Measurements from ENCODE around the gene HOXD11.

Gene HOXD11

DNA sequence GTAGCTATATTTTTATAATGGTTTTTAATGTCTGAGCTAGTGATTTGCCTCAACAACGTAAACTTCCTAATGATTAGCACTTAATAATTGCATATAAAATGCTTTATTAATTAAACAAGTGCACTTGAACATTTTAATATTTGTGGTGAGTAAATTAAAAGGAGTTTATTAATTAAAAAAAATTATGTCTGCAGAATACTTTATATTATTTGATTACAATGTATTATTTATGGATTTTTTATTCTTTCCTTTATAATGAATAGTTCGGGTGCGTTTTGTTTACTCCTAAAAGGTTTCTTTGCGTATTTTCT is 24.7 kb downstream of the HOXD11 start:
- no peak for DNase-seq (ENCODE audit: low read depth in 2 of 2)

- DNase-seq (ENCODE audit: low read depth in 2 of 2): no peak
These were observed 25.4 kb downstream of the HOXD11 start for GRCh38 chr2:176132205-176133171.

DNA sequence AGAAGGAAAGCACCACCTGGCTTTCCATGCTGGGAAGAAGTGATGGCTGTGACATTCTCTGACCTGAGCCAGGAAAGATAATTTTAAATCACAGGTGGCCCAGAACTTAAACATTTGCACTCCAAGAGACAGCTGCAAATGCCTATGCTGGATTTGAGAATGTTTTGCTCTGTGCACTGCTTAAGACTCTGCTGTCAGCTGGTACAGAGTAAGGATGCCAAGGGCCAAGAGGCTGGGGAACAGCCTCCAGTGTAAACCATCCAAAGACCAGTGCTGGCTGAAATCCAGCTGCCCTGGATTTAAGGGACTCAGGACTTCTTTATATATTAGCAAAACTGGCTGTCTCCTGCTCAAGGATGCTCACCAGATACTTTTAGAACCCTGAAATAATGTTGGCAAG is 26.3 kb downstream of the HOXD11 start:
- no peak for DNase-seq (ENCODE audit: low read depth in 2 of 2)

- no peak for DNase-seq (ENCODE audit: low read depth in 2 of 2)
These were observed 27.0 kb downstream of the HOXD11 start for GRCh38 chr2:176134035-176134434.

- no peak for DNase-seq (ENCODE audit: low read depth in 2 of 2)
These were observed 28.0 kb downstream of the HOXD11 start for GRCh38 chr2:176135035-176135440.

- no peak for DNase-seq (ENCODE audit: low read depth in 2 of 2)
These were observed 29.5 kb downstream of the HOXD11 start for GRCh38 chr2:176136374-176137251.

GRCh38 chr2:176137252-176137580 is 30.1 kb downstream of the HOXD11 start:
- no peak for DNase-seq (ENCODE audit: low read depth in 2 of 2)

DNA sequence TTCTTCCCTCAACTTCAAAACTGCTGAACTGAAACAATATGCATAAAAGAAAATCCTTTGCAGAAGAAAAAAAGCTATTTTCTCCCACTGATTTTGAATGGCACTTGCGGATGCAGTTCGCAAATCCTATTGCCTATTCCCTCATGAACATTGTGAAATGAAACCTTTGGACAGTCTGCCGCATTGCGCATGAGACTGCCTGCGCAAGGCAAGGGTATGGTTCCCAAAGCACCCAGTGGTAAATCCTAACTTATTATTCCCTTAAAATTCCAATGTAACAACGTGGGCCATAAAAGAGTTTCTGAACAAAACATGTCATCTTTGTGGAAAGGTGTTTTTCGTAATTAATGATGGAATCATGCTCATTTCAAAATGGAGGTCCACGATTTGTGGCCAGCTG is 30.8 kb downstream of the HOXD11 start:
- no peak for DNase-seq (ENCODE audit: low read depth in 2 of 2)

- no peak for DNase-seq (ENCODE audit: low read depth in 2 of 2)
These were observed 31.4 kb downstream of the HOXD11 start for GRCh38 chr2:176138526-176138922.

GRCh38 chr2:176138923-176139660 is 32.0 kb downstream of the HOXD11 start:
- DNase-seq (ENCODE audit: low read depth in 2 of 2): no peak

GRCh38 chr2:176139661-176140512 is 32.8 kb downstream of the HOXD11 start:
- no peak for DNase-seq (ENCODE audit: low read depth in 2 of 2)

- peak; percentile 43 to 53 for DNase-seq (ENCODE audit: low read depth in 2 of 2)
These were observed 33.6 kb downstream of the HOXD11 start for GRCh38 chr2:176140513-176141317.

DNA sequence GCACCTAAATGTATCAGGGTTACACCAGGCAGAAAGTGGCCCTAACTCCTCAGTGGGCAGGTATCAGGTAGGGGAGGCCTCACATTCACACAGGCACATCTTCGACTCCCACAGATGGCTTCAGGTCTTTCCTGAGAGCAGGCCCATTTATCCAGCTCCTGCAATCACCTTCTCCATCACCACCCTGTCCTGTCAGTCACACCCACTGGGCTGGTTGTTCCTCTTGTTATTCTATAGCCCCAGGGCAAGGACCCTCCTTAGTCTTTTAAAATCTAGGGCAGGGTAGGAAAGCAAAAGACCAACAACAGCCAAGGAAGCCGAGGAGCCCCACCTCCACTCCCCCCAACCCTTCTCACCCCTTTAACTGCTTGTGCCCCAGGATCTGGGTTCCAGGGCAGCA is 35.2 kb downstream of the HOXD11 start:
- no peak for DNase-seq (ENCODE audit: low read depth in 2 of 2)

DNA sequence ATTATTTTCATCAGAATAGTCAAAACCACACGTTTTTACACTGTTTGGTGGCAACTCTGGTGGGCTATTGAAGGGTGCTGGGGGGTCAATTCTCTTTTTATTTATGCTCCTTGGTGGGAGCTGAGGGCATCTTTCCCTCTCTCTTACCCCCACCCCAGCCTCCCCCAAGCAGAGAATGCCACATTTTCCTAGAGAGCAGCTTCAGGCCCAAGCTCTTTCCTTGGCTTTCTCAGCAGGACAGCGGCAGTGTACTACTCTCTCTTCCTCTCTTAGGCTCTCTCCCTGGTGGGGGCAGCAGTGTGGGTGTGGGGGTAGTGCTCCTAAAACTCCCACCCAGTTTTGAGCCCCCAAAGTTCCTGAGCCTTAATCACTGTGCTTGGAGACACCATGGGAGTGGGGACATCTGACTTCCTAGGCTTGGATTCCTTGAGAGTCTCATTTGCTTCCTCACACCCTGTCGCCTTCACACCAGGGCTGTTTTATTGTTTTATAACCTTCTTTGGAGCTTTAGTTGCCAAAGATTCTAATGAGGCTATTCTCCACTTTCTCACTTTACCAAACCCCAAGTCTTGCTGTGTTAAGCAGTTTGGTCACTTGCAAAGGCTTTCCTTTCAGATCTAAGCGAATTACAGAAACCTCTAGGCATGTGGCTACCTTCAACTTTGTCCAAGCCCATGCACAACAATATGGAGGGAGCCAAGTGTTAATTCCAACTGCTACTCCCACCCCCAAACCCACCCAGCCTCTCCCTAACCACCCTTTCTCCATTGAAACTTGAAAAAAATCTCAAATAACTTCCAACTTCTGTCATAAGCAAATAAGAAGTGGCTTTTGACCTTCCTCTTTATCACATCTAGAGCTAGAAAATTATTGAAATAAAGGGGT is 38.2 kb downstream of the HOXD11 start:
- no peak for DNase-seq (ENCODE audit: low read depth in 2 of 2)

DNA sequence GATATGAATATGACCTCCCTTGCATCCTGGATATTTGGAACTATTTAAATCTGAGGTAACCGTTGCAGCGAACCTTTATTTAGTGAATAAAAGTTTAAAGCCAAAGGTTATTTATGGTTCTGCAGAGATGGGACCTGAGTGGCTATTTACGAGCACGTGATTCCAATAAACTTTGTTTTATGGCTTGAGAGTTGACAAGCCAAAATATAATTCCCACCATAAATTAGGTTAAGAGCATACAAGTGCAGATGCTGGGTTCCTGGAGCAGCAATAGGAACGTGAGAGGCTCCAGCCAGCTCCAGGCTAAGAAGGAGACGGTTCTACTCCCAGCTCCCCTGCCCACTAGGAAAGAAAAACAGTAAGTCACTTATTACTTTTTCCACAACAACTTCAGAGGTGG is 39.0 kb downstream of the HOXD11 start:
- no peak for DNase-seq (ENCODE audit: low read depth in 2 of 2)

GRCh38 chr2:176146645-176147044 is 39.6 kb downstream of the HOXD11 start:
- no peak for DNase-seq (ENCODE audit: low read depth in 2 of 2)

DNA sequence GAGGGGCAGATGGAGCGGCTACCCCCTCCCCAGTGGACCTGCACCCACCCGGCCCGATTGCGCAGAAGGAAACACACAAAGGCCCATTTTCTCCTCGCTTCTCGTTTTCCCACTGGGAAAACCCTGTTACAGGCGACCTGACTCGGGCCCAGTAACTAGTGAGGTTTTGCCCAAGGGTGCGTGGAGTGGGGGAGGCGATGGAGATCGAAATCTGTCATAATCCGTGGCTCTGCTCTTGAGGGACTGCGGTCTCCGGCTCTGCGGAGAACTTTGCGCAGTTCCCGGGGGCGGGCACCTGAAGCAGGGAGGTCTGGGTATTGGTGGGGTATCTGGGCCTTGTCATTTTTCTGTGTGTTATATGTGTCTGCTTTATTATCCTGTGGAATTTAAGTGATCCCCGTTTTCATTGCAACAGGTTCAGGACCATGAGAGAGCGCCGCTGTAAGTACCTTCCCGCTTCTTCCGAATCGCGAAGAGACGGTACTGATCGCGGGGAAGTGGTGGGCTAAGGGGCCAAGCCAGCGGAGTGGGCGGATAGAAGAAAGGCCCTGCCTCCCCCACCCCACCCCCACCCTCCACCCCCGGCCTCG is 40.2 kb downstream of the HOXD11 start:
- DNase-seq (ENCODE audit: low read depth in 2 of 2): no peak

- DNase-seq (ENCODE audit: low read depth in 2 of 2): no peak
These were observed 40.9 kb downstream of the HOXD11 start for GRCh38 chr2:176147800-176148496.

All from stimulated activated CD4-positive, alpha-beta T cell treated with anti-CD3 and anti-CD28 coated beads, Interleukin-12 subunit alpha, Interleukin-12 subunit beta, amount 100 ng/mL, for 24 hours (primary cell).